NCI-H2196 (cell line): ENCODE data around the gene PFKL.

Experiments used
- DNase-seq: peaks from one replicate; lab custom pipeline; 2025; ENCODE audit not compliant: unreplicated experiment; lab: John Stamatoyannopoulos, UW

Gene PFKL

DNA sequence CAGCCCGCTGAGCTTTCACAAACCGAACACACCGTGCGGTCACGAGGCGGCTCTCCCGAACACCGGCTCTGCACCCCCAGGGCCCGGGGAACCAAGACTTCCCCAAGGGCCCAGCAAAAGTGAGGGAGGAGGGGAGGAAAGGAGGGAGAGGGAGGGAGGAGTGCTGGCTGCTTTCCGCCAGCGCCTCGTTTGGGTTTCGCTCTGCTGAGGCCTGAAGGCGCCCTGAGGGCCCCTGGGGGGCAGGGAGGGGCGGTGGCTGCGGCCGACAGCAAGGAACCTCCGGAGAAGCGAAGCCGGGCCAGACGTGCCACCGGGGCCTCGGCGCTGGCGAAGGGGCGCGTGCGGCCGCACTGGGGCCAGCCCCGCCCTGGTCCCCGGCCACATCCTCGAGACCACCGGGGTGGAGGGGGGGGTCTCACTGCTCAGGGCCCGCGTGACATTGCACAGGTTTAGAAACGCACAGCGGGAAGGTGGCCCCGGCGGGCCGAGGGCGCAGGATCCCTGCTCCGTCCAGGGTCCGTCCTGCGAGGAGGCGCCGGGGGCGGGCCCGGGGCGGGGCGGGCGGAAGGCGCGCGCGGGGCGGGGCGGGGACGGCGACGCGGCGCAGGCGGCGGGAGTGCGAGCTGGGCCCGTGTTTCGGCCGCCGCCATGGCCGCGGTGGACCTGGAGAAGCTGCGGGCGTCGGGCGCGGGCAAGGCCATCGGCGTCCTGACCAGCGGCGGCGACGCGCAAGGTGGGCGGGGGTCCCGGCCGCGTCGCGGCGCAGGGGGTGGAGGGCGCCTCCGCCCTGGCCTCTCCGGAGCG is at the start of gene PFKL:
Gene PFKL, plus strand, starts transcription at position 596 of the 804 bp plus-strand sequence. Its CDS starts 53 bp downstream, at position 649.
- DNase-seq: peak; percentile 68

GRCh38 chr21:44253832-44254710 is 45.8 kb upstream of the PFKL start:
- no peak for DNase-seq

DNA sequence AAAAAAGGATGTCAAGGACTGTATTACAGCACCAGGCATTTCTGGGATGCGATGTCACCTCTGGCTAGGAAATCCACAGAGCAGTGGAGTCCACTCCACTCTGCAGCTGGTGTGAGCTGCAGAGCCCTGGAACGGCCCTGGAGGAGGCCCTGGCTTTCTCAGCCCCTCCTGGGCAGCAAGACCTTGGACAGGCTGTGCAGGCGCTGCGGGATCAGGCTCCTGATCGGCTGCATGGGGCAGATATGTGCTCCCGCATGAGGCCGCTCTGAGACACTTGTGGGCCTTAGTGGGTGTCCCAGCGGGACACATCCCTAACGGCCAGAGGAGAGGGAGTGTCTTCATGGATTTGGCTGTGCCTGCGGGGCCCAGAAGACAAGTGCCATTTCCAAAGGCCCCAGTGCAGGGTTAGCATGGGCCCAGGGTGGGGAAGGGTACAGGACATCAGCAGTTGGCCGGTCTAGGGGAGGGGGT is 44.3 kb upstream of the PFKL start:
- no peak for DNase-seq

DNA sequence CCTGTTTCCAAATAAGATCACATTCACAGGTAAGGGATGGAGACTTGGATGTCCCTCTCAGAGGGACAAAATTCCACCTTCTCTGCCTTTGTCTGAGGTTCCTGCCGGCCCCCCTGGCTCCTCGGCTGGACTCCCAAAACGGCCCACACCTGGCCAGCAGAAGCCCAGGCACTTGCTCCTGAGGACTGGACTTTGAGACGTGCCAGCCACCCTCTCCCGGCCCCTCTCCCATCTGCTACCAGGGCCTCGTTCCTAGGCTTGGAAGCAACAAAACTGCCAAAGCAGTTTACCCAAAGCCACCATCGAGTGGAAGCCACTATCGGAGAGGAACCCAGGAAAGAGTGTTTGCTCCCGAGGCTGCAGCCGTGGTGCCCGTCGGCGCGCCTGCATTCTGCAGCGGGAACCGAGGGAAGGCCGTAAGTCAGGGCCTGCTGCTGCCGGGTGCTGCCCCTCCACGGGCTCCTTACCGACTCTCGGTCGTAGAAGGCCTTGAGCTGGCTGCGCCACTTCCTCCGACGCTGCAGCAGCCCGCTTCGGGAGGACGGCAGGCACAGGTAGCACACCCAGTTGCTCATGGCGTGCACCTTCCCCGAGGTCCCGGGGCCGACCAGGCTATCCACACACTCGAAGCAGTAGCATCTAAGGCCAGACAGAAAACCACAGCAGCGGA is 41.7 kb upstream of the PFKL start:
- DNase-seq: no peak

- no peak for DNase-seq
These were observed 40.7 kb upstream of the PFKL start for GRCh38 chr21:44259082-44259705.

DNA sequence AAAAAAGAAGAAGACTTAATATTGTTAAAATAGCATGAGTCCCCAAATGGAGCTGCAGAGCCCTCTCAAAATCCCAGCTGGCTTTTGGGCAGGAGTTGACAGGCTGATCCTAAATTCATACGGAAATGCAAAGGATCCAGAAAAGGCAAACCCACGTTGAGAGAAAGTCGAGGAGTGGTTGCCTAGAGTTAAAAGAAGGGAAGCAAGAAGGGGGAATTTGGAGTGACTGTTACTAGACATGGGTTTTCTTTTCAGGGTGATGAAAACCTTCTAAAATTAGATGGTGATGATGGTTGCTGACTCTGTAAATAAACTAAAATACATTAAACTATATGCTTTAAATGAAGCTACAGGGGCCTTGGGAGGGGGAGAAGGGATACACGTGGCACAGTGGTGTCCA is 39.8 kb upstream of the PFKL start:
- no peak for DNase-seq

- no peak for DNase-seq
These were observed 38.8 kb upstream of the PFKL start for GRCh38 chr21:44260791-44261631.

DNA sequence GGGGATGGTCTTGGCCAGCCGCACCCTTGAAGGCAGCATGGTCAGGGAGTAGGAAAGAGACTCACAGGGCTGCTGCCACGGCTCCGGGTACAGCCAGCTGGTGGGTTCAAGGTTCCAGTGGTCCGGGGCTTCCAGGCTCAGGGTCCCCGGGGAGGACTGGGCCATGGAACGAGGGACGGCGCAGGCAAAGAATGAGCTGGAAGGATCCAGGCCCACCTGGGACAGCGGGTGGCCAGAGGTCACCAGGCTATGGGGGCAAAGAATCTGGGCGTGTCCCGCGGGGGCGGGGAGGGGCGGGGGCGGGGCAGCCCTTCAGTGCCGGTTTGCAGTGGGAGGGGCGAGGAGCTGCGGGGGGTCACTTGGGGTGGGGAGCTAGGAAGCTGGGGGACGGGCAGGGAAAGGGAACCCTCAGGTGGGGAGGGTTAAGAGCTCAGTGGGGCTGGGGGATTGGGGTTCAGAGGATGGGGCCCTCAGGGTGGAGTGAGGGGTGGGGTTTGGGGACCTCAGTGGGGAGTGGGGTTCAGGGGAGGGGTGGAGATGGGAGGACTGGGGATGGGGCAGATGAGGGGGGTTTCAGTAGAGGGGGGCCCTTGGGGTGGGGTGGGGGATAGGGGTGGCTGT is 38.1 kb upstream of the PFKL start, which contains the start of gene DNMT3L:
Gene DNMT3L, minus strand, starts transcription at position 223 of the 621 bp plus-strand sequence. CDS start 638 bp downstream, outside the sequence.
- DNase-seq: no peak

GRCh38 chr21:44262338-44263056 is 37.4 kb upstream of the PFKL start:
- no peak for DNase-seq

DNA sequence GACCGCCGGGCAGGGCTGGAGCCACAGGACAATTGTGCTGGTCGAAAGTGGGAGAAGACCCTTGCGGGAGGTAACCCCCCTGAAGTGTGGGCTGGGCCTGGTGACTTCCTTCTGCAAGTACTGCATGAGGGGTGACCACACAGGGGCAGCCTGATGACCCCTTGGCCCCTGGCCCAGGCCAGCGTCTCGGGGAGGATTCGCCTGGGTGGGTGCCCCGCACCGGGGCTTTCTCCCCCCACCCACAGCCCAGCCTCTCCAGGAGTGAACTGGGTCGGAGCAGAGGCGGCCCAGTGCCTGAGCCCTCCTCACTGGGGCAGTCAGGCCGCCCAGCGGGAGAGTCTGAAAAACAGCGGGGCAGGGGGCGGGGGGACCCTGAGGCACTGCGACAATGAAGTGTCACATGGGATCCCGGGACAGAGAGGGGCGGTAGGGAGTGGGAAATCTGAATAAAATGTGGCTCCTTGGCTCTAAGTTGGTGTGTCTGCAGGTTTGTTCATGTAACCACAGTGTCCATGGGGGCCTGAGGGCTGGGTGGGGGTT is 36.6 kb upstream of the PFKL start:
- no peak for DNase-seq

- DNase-seq: no peak
These were observed 36.1 kb upstream of the PFKL start for GRCh38 chr21:44263768-44264167.

- DNase-seq: no peak
These were observed 34.1 kb upstream of the PFKL start for GRCh38 chr21:44265734-44266270.

GRCh38 chr21:44267655-44268142 is 32.2 kb upstream of the PFKL start:
- DNase-seq: no peak

DNA sequence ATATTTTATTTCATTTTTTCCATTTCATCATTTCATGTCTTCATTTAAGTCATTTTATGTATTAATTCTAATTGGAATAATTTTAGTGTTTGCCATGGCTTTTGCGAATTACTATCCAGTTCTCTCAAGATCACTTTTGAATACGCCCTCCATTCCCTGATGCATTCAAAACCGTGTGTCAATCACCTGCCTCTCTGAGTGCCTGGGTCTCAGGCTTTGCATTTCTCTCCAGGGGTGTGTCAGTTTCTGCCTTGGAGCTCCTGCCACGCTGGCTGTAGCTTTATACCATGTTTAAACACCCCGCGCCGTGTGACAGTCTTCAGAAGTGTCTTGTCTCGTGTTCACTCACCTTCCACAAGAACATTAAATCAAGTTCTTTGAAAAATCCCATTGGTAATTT is 30.8 kb upstream of the PFKL start:
- DNase-seq: no peak

GRCh38 chr21:44271558-44272283 is 28.1 kb upstream of the PFKL start:
- DNase-seq: no peak

GRCh38 chr21:44272284-44272858 is 27.5 kb upstream of the PFKL start:
- DNase-seq: no peak

DNA sequence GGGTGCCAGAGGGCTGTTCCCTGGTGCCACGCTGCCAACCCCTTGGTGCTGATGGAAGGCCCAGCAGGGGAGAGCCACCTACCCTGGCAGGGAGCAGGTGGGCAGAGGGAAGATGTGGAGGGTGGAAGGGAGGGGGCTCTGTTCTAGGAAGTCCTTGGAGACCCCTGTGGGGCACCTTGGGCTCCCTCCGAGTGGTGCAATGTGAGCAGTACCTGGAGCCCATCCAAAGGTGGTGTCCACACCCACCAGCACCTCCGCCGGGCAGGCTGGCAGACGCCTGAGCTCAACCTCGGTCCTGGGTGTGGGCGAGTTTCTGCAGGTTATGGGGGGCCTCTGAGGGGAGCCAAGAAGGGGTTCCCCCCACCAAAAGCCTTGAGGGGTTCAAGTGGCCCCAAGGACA is 26.8 kb upstream of the PFKL start:
- no peak for DNase-seq
